ENCODE data around the gene MMP15. TPM values are rescaled to one million over a fixed set of nuclear protein-coding genes. Genes with fewer than 3 reads are reported as not detected.

The MMP15 gene
- total and polyA plus RNA-seq, 2 of the 13 experiments (the other 11 are each of a cell fraction or from before 2014, with no cell fraction given) = 35.2 to 44.9 TPM

- no peak for TF ChIP-seq GPN1 (CRISPR knock-in tag; IDR thresholded peaks at IDR 0.05; ENCODE audit: borderline replicate concordance)
- peak; percentile 76 for TF ChIP-seq KDM5B (CRISPR knock-in tag; IDR thresholded peaks at IDR 0.05; ENCODE audit: borderline replicate concordance)
- 0 out of 2 replicates have a peak, but pooled peaks have one; percentile 36 for TF ChIP-seq SMAD9 (CRISPR knock-in tag; IDR thresholded peaks at IDR 0.05)
- peak; percentile 93 for TF ChIP-seq GABPB1 (CRISPR knock-in tag; IDR thresholded peaks at IDR 0.05)
- TF ChIP-seq, protein P1, sequence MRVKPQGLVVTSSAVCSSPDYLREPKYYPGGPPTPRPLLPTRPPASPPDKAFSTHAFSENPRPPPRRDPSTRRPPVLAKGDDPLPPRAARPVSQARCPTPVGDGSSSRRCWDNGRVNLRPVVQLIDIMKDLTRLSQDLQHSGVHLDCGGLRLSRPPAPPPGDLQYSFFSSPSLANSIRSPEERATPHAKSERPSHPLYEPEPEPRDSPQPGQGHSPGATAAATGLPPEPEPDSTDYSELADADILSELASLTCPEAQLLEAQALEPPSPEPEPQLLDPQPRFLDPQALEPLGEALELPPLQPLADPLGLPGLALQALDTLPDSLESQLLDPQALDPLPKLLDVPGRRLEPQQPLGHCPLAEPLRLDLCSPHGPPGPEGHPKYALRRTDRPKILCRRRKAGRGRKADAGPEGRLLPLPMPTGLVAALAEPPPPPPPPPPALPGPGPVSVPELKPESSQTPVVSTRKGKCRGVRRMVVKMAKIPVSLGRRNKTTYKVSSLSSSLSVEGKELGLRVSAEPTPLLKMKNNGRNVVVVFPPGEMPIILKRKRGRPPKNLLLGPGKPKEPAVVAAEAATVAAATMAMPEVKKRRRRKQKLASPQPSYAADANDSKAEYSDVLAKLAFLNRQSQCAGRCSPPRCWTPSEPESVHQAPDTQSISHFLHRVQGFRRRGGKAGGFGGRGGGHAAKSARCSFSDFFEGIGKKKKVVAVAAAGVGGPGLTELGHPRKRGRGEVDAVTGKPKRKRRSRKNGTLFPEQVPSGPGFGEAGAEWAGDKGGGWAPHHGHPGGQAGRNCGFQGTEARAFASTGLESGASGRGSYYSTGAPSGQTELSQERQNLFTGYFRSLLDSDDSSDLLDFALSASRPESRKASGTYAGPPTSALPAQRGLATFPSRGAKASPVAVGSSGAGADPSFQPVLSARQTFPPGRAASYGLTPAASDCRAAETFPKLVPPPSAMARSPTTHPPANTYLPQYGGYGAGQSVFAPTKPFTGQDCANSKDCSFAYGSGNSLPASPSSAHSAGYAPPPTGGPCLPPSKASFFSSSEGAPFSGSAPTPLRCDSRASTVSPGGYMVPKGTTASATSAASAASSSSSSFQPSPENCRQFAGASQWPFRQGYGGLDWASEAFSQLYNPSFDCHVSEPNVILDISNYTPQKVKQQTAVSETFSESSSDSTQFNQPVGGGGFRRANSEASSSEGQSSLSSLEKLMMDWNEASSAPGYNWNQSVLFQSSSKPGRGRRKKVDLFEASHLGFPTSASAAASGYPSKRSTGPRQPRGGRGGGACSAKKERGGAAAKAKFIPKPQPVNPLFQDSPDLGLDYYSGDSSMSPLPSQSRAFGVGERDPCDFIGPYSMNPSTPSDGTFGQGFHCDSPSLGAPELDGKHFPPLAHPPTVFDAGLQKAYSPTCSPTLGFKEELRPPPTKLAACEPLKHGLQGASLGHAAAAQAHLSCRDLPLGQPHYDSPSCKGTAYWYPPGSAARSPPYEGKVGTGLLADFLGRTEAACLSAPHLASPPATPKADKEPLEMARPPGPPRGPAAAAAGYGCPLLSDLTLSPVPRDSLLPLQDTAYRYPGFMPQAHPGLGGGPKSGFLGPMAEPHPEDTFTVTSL (CRISPR knock-in tag; IDR thresholded peaks at IDR 0.05; ENCODE audit: borderline replicate concordance) = peak; percentile 6; the same call in 1 of the 2 replicates
- peak; percentile 88 for TF ChIP-seq ZNF850 (CRISPR knock-in tag; conservative IDR thresholded peaks at IDR 0.05)
- TF ChIP-seq ZSCAN30 (CRISPR knock-in tag; IDR thresholded peaks at IDR 0.05) = no peak
- TF ChIP-seq HNF4G (IDR thresholded peaks at IDR 0.05; ENCODE audit: borderline replicate concordance, low read depth, low read length) = peak; percentile 15; the same call in 1 of the 2 replicates
- TF ChIP-seq HNF4G (CRISPR knock-in tag; IDR thresholded peaks at IDR 0.05; ENCODE audit: borderline replicate concordance, low read depth) = peak; percentile 55; the same call in 1 of the 2 replicates
- TF ChIP-seq ZBTB42 (CRISPR knock-in tag; IDR thresholded peaks at IDR 0.05) = peak; percentile 18; the same call in 1 of the 2 replicates
- no peak for TF ChIP-seq PBX2 (CRISPR knock-in tag; IDR thresholded peaks at IDR 0.05)
- no peak for TF ChIP-seq GRHL1 (CRISPR knock-in tag; conservative IDR thresholded peaks at IDR 0.05)
- 0 out of 2 replicates have a peak, but pooled peaks have one; percentile 38 for TF ChIP-seq ZNF337 (CRISPR knock-in tag; IDR thresholded peaks at IDR 0.05; ENCODE audit: borderline replicate concordance, low read depth)
- no peak for TF ChIP-seq SUZ12 (IDR thresholded peaks at IDR 0.05; ENCODE audit: low read depth, low read length)
Observed at GRCh38 chr16:58000706-58001676, 24.6 kb upstream of the MMP15 start, which contains the start of gene USB1 (continued).

Measured in HepG2 (cell line).